GM21526 (cell line): ENCODE data around the gene ANKRD26.
"Not testable (repeated sequence)": the region's sequence is repeated elsewhere in the genome, so short reads cannot be mapped to it uniquely, and the experiment has no call there.

Experiments
- ATAC-seq: cut with Tn5 transposase; IDR thresholded peaks from one replicate; pipeline ENCODE4 v1.9.1; 2021; ENCODE audit warnings: moderate library complexity; ENCODE audit not compliant: unreplicated experiment, low FRiP score

ANKRD26 gene

GRCh38 chr10:27099916-27100812, at the start of gene ANKRD26:
Gene ANKRD26 (minus strand): TSS chr10:27100494. CDS start chr10:27100326, 168 bp downstream.
- ATAC-seq = peak; percentile 77

GRCh38 chr10:27147701-27148100, 47.4 kb upstream of the ANKRD26 start:
- ATAC-seq = no peak

- no peak for ATAC-seq
Measured at GRCh38 chr10:27145937-27146336, 45.6 kb upstream of the ANKRD26 start.

- ATAC-seq = no peak
Measured at GRCh38 chr10:27143686-27144085, 43.4 kb upstream of the ANKRD26 start.

GRCh38 chr10:27138277-27138676, 38.0 kb upstream of the ANKRD26 start:
- ATAC-seq = no peak

- ATAC-seq = no peak
Measured at GRCh38 chr10:27134371-27134770, 34.1 kb upstream of the ANKRD26 start.

- no peak for ATAC-seq
Measured at GRCh38 chr10:27108165-27108564, 7.9 kb upstream of the ANKRD26 start.

GRCh38 chr10:27104919-27105318, 4.6 kb upstream of the ANKRD26 start:
- no peak for ATAC-seq

- peak; percentile 8 for ATAC-seq
Measured at GRCh38 chr10:27100813-27101347, 586 bp upstream of the ANKRD26 start.

- no peak for ATAC-seq
Measured at GRCh38 chr10:27099448-27099847, 846 bp downstream of the ANKRD26 start.

GRCh38 chr10:27088119-27089044, 11.9 kb downstream of the ANKRD26 start:
- ATAC-seq = no peak

GRCh38 chr10:27072436-27073114, 27.7 kb downstream of the ANKRD26 start:
- no peak for ATAC-seq

GRCh38 chr10:27068217-27068891, 31.9 kb downstream of the ANKRD26 start:
- no peak for ATAC-seq

- no peak for ATAC-seq
Measured at GRCh38 chr10:27065084-27065483, 35.2 kb downstream of the ANKRD26 start.

GRCh38 chr10:27052656-27053055, 47.6 kb downstream of the ANKRD26 start:
- no peak for ATAC-seq

GRCh38 chr10:27045247-27045646, 55.0 kb downstream of the ANKRD26 start:
- ATAC-seq = not testable (repeated sequence)

GRCh38 chr10:27041196-27041595, 59.1 kb downstream of the ANKRD26 start:
- ATAC-seq = no peak

- ATAC-seq = no peak
Measured at GRCh38 chr10:27038168-27038567, 62.1 kb downstream of the ANKRD26 start.

- no peak for ATAC-seq
Measured at GRCh38 chr10:27035163-27035562, 65.1 kb downstream of the ANKRD26 start.

- ATAC-seq = no peak
Measured at GRCh38 chr10:27030060-27030459, 70.2 kb downstream of the ANKRD26 start.
